ENCODE results near the gene ENPEP. TPM values are rescaled to one million over a fixed set of nuclear protein-coding genes. Genes with fewer than 3 reads are reported as not detected.
"Not testable (repeated sequence)": the region's sequence is repeated elsewhere in the genome, so short reads cannot be mapped to it uniquely, and the experiment has no call there.

ENPEP gene
- not detected in 2 replicates for total RNA-seq (2014; rRNA removed; shearing (Covaris generic))
- polyA plus RNA-seq (2015; cell fraction: cytosol; rRNA removed), result not detected in 2 replicates
- not detected in 2 replicates for polyA plus RNA-seq (2015; cell fraction: nucleus; rRNA removed)

GRCh38 chr4:110475881-110476818 lies at the start of gene ENPEP:
Gene ENPEP (plus strand): TSS chr4:110476155. CDS start chr4:110476415, 260 bp downstream.
- in situ Hi-C loops (cut with HindIII; ENCODE audit: low pct_unique_long_range_greater_than_20kb, low sequenced_read_pairs), result no loop called here
- DNase-seq (ENCODE audit: low read depth, low spot score), result no peak

GRCh38 chr4:110431805-110432204 lies 44.1 kb upstream of the ENPEP start:
- DNase-seq (ENCODE audit: low read depth, low spot score); in situ Hi-C loops (cut with HindIII; ENCODE audit: low pct_unique_long_range_greater_than_20kb, low sequenced_read_pairs): not testable (repeated sequence)

GRCh38 chr4:110437292-110437691 lies 38.7 kb upstream of the ENPEP start:
- DNase-seq (ENCODE audit: low read depth, low spot score); in situ Hi-C loops (cut with HindIII; ENCODE audit: low pct_unique_long_range_greater_than_20kb, low sequenced_read_pairs): not testable (repeated sequence)

GRCh38 chr4:110439209-110439608 lies 36.7 kb upstream of the ENPEP start:
- DNase-seq (ENCODE audit: low read depth, low spot score); in situ Hi-C loops (cut with HindIII; ENCODE audit: low pct_unique_long_range_greater_than_20kb, low sequenced_read_pairs): not testable (repeated sequence)

- in situ Hi-C loops (cut with HindIII; ENCODE audit: low pct_unique_long_range_greater_than_20kb, low sequenced_read_pairs), result no loop called here
- DNase-seq (ENCODE audit: low read depth, low spot score), result no peak
Observed at GRCh38 chr4:110442309-110442708, 33.6 kb upstream of the ENPEP start.

GRCh38 chr4:110442788-110443187 lies 33.2 kb upstream of the ENPEP start:
- DNase-seq (ENCODE audit: low read depth, low spot score), result no peak
- in situ Hi-C loops (cut with HindIII; ENCODE audit: low pct_unique_long_range_greater_than_20kb, low sequenced_read_pairs), result no loop called here

GRCh38 chr4:110449947-110450346 lies 26.0 kb upstream of the ENPEP start:
- no peak for DNase-seq (ENCODE audit: low read depth, low spot score)
- in situ Hi-C loops (cut with HindIII; ENCODE audit: low pct_unique_long_range_greater_than_20kb, low sequenced_read_pairs), result no loop called here

- no peak for DNase-seq (ENCODE audit: low read depth, low spot score)
- in situ Hi-C loops (cut with HindIII; ENCODE audit: low pct_unique_long_range_greater_than_20kb, low sequenced_read_pairs), result no loop called here
Observed at GRCh38 chr4:110452546-110452945, 23.4 kb upstream of the ENPEP start.

GRCh38 chr4:110454441-110454840 lies 21.5 kb upstream of the ENPEP start:
- in situ Hi-C loops (cut with HindIII; ENCODE audit: low pct_unique_long_range_greater_than_20kb, low sequenced_read_pairs), result no loop called here
- DNase-seq (ENCODE audit: low read depth, low spot score), result no peak

GRCh38 chr4:110458494-110459266 lies 17.3 kb upstream of the ENPEP start:
- no peak for DNase-seq (ENCODE audit: low read depth, low spot score)
- in situ Hi-C loops (cut with HindIII; ENCODE audit: low pct_unique_long_range_greater_than_20kb, low sequenced_read_pairs), result no loop called here

- in situ Hi-C loops (cut with HindIII; ENCODE audit: low pct_unique_long_range_greater_than_20kb, low sequenced_read_pairs), result no loop called here
- DNase-seq (ENCODE audit: low read depth, low spot score), result no peak
Observed at GRCh38 chr4:110460074-110460746, 15.7 kb upstream of the ENPEP start.

- in situ Hi-C loops (cut with HindIII; ENCODE audit: low pct_unique_long_range_greater_than_20kb, low sequenced_read_pairs), result no loop called here
- DNase-seq (ENCODE audit: low read depth, low spot score), result no peak
Observed at GRCh38 chr4:110467400-110467799, 8.6 kb upstream of the ENPEP start.

GRCh38 chr4:110472583-110473329 lies 3.2 kb upstream of the ENPEP start:
- no peak for DNase-seq (ENCODE audit: low read depth, low spot score)
- in situ Hi-C loops (cut with HindIII; ENCODE audit: low pct_unique_long_range_greater_than_20kb, low sequenced_read_pairs), result no loop called here

GRCh38 chr4:110474481-110474880 lies 1.5 kb upstream of the ENPEP start:
- no peak for DNase-seq (ENCODE audit: low read depth, low spot score)
- in situ Hi-C loops (cut with HindIII; ENCODE audit: low pct_unique_long_range_greater_than_20kb, low sequenced_read_pairs), result no loop called here

GRCh38 chr4:110475080-110475479 lies 875 bp upstream of the ENPEP start:
- in situ Hi-C loops (cut with HindIII; ENCODE audit: low pct_unique_long_range_greater_than_20kb, low sequenced_read_pairs), result not testable (repeated sequence)

GRCh38 chr4:110477836-110478235 lies 1.9 kb downstream of the ENPEP start:
- DNase-seq (ENCODE audit: low read depth, low spot score), result no peak
- in situ Hi-C loops (cut with HindIII; ENCODE audit: low pct_unique_long_range_greater_than_20kb, low sequenced_read_pairs), result no loop called here

More at GRCh38 chr4:110475080-110475479, 875 bp upstream of the ENPEP start:
- not testable (repeated sequence) for DNase-seq (ENCODE audit: low read depth, low spot score)

GRCh38 chr4:110480031-110480549 lies 4.1 kb downstream of the ENPEP start:
- in situ Hi-C loops (cut with HindIII; ENCODE audit: low pct_unique_long_range_greater_than_20kb, low sequenced_read_pairs), result no loop called here
- peak; percentile 47 for DNase-seq (ENCODE audit: low read depth, low spot score)
